Endodermal cell (in vitro differentiated cells): ENCODE measurements around the gene KDM2A. TPM values are rescaled to one million over a fixed set of nuclear protein-coding genes. Genes with fewer than 3 reads are reported as not detected.

Experiments used
- DNase-seq: peaks from one replicate; pipeline ENCODE4 v3.0.0-alpha.2; 2017
- H3K27ac ChIP-seq: 2 replicates; pipeline ENCODE4 v1.5.1; 2013; ENCODE audit warnings: mild to moderate bottlenecking, low read depth, low read length, moderate library complexity
- H3K27me3 ChIP-seq: 2 replicates; pipeline ENCODE4 v1.6.1; 2013; ENCODE audit warnings: mild to moderate bottlenecking, low read length, moderate library complexity; ENCODE audit not compliant: insufficient read depth, control insufficient read depth, poor library complexity, severe bottlenecking
- H3K36me3 ChIP-seq: 2 replicates; pipeline ENCODE4 v1.7.0; 2013; ENCODE audit warnings: mild to moderate bottlenecking, low read length, moderate library complexity; ENCODE audit not compliant: control insufficient read depth, insufficient read depth
- H3K4me1 ChIP-seq: one replicate; pipeline ENCODE4 v1.7.0; 2013; ENCODE audit warnings: low read length; ENCODE audit not compliant: control insufficient read depth, insufficient read depth
- H3K4me3 ChIP-seq: 2 replicates; pipeline ENCODE4 v1.5.1; 2013; ENCODE audit warnings: mild to moderate bottlenecking, low read length, moderate library complexity
- H3K9ac ChIP-seq: 2 replicates; pipeline ENCODE4 v1.6.1; 2013; ENCODE audit warnings: mild to moderate bottlenecking, low read length, moderate library complexity; ENCODE audit not compliant: poor library complexity, severe bottlenecking; ENCODE audit errors: extremely low read depth
- H3K9me3 ChIP-seq: 2 replicates; pipeline ENCODE4 v1.6.1; 2013; ENCODE audit warnings: mild to moderate bottlenecking, low read length, moderate library complexity; ENCODE audit not compliant: control insufficient read depth
- H3K27ac Mint-ChIP-seq: 2 replicates; pipeline ENCODE4 v1.8.0; 2020; ENCODE audit warnings: mixed read lengths
- H3K27me3 Mint-ChIP-seq: 2 replicates; pipeline ENCODE4 v1.8.0; 2021; ENCODE audit warnings: mild to moderate bottlenecking, mixed read lengths; ENCODE audit not compliant: insufficient read depth
- H3K36me3 Mint-ChIP-seq: 2 replicates; pipeline ENCODE4 v1.8.0; 2020; ENCODE audit warnings: low read depth, mixed read lengths
- H3K4me1 Mint-ChIP-seq: 2 replicates; pipeline ENCODE4 v1.8.0; 2020; ENCODE audit warnings: mixed read lengths
- H3K4me3 Mint-ChIP-seq: 2 replicates; pipeline ENCODE4 v1.8.0; 2020; ENCODE audit warnings: mild to moderate bottlenecking, moderate library complexity, mixed read lengths
- H3K9me3 Mint-ChIP-seq: 2 replicates; pipeline ENCODE4 v1.8.0; 2020; ENCODE audit warnings: mild to moderate bottlenecking, mixed read lengths
- CTCF ChIP-seq: fragments of 200-600 bp; sonication (generic); conservative IDR thresholded peaks from 2 replicates; pipeline ENCODE4 v1.5.0; 2021; ENCODE audit warnings: antibody characterized with exemption, mild to moderate bottlenecking
- WGBS, 2 experiments: methylation state at CpG; one replicate each; pipeline versions ENCODE4 v1.1.5 to v1.1.7; 2013; ENCODE audit warnings: missing lambda C conversion rate in 2 of 2, mixed read lengths in 1 of 2; ENCODE audit not compliant: insufficient coverage in 1 of 2, insufficient read length in 1 of 2; 5-methylcytosine and 5-hydroxymethylcytosine counted together
- total RNA-seq, 2 donors: library from RNA; stranded (reverse); fragmentation: NEBNext Ultra II Directional in 1 of 2; extraction: Animal tissue kit (Norgen Biotek cat#: 25700) in 1 of 2; gene quantifications; 2 replicates in 1 of 2; 3 replicates in 1 of 2; pipeline ENCODE4 v1.2.1, GENCODE V29; 2021

The KDM2A gene
- total RNA-seq, 2 donors from 2014 or later: 59.4 to 75.4 TPM

GRCh38 chr11:67253872-67254624, 135.0 kb downstream of the KDM2A start:
- no peak overlapping the region for H3K27ac ChIP-seq
- H3K9ac ChIP-seq: no peak overlapping the region
- H3K4me1 ChIP-seq: no peaks in the 10 kb centered on the region
- Mint-ChIP-seq H3K4me3 (no peak overlapping the region), H3K4me1 (no peaks in the 10 kb centered on the region), H3K9me3 (no peaks in the 10 kb centered on the region), H3K27ac (no peak overlapping the region), H3K27me3 (no peaks in the 10 kb centered on the region), H3K36me3 (peaks cover 73% of the 10 kb centered on the region)
- H3K36me3 ChIP-seq: peaks cover 82% of the 10 kb centered on the region
- no peak overlapping the region for H3K4me3 ChIP-seq
- WGBS, 2 experiments: 94 to 100% methylated on average over 13 to 14 of the region's 14 CpGs
- no peaks in the 10 kb centered on the region for H3K27me3 ChIP-seq
- no peaks in the 10 kb centered on the region for H3K9me3 ChIP-seq
- no peak for TF ChIP-seq CTCF
- peak; percentile 33 for DNase-seq

GRCh38 chr11:67254798-67255197, 135.7 kb downstream of the KDM2A start:
- no peak overlapping the region for H3K9ac ChIP-seq
- Mint-ChIP-seq H3K36me3 (peaks cover 65% of the 10 kb centered on the region), H3K27me3 (no peaks in the 10 kb centered on the region), H3K27ac (no peak overlapping the region), H3K9me3 (no peaks in the 10 kb centered on the region), H3K4me3 (no peak overlapping the region), H3K4me1 (no peaks in the 10 kb centered on the region)
- H3K4me1 ChIP-seq: no peaks in the 10 kb centered on the region
- H3K27me3 ChIP-seq: no peaks in the 10 kb centered on the region
- H3K36me3 ChIP-seq: peaks cover 75% of the 10 kb centered on the region
- no peak for DNase-seq
- no peaks in the 10 kb centered on the region for H3K9me3 ChIP-seq
- no peak for TF ChIP-seq CTCF
- H3K4me3 ChIP-seq: no peak overlapping the region
- no peak overlapping the region for H3K27ac ChIP-seq
- WGBS, 2 experiments: 93 to 99% methylated on average over 10 to 15 of the region's 15 CpGs

- DNase-seq: no peak
- no peak overlapping the region for H3K27ac ChIP-seq
- no peaks in the 10 kb centered on the region for H3K27me3 ChIP-seq
- Mint-ChIP-seq H3K9me3 (no peaks in the 10 kb centered on the region), H3K27ac (no peak overlapping the region), H3K4me3 (no peak overlapping the region), H3K27me3 (no peaks in the 10 kb centered on the region), H3K36me3 (peaks cover 60% of the 10 kb centered on the region), H3K4me1 (no peaks in the 10 kb centered on the region)
- WGBS, 2 experiments: 89 to 90% methylated on average over 6 to 10 of the region's 10 CpGs
- no peak overlapping the region for H3K9ac ChIP-seq
- no peaks in the 10 kb centered on the region for H3K4me1 ChIP-seq
- no peak for TF ChIP-seq CTCF
- H3K36me3 ChIP-seq: peaks cover 69% of the 10 kb centered on the region
- H3K4me3 ChIP-seq: no peak overlapping the region
- no peaks in the 10 kb centered on the region for H3K9me3 ChIP-seq
Observed at GRCh38 chr11:67255353-67255752, 136.3 kb downstream of the KDM2A start.
